ENCODE results near the gene RANBP17. TPM values are rescaled to one million over a fixed set of nuclear protein-coding genes. Genes with fewer than 3 reads are reported as not detected.
"Not testable (repeated sequence)": the region's sequence is repeated elsewhere in the genome, so short reads cannot be mapped to it uniquely, and the experiment has no call there.

RANBP17 gene
- total RNA-seq, 2 experiments from 2014 or later = not detected

- TF ChIP-seq CTCF (IDR thresholded peaks at IDR 0.05) = no peak
- Mint-ChIP-seq H3K27ac (no peak overlapping the region), H3K4me1 (ENCODE audit: low read depth) (no peaks in the 10 kb centered on the region), H3K9me3 (peaks cover 2% of the 10 kb centered on the region), H3K27me3 (no peaks in the 10 kb centered on the region), H3K4me3 (no peak overlapping the region), H3K36me3 (ENCODE audit: low read depth) (no peaks in the 10 kb centered on the region)
- no peak for DNase-seq
- CTCF ChIA-PET = no interaction called here
- ATAC-seq = no peak
- intact Hi-C loops (cut with micrococcal nuclease) = no loop called here
- POLR2A ChIA-PET = no interaction called here
Observed at GRCh38 chr5:171023508-171023907, 161.7 kb downstream of the RANBP17 start.

GRCh38 chr5:171024084-171024483 lies 162.3 kb downstream of the RANBP17 start:
- POLR2A ChIA-PET = no interaction called here
- Mint-ChIP-seq H3K4me1 (ENCODE audit: low read depth) (no peaks in the 10 kb centered on the region), H3K9me3 (peaks cover 2% of the 10 kb centered on the region), H3K4me3 (no peak overlapping the region), H3K27me3 (no peaks in the 10 kb centered on the region), H3K36me3 (ENCODE audit: low read depth) (no peaks in the 10 kb centered on the region), H3K27ac (no peak overlapping the region)
- ATAC-seq (no peak), DNase-seq (no peak)
- no peak for TF ChIP-seq CTCF (IDR thresholded peaks at IDR 0.05)
- intact Hi-C loops (cut with micrococcal nuclease) = no loop called here
- CTCF ChIA-PET = no interaction called here

GRCh38 chr5:171029401-171029800 lies 167.6 kb downstream of the RANBP17 start:
- H3K27ac Mint-ChIP-seq = no peak overlapping the region
- H3K9me3 Mint-ChIP-seq = no peaks in the 10 kb centered on the region
- no peaks in the 10 kb centered on the region for H3K4me1 Mint-ChIP-seq (ENCODE audit: low read depth)
- no peak overlapping the region for H3K4me3 Mint-ChIP-seq
- no peaks in the 10 kb centered on the region for H3K27me3 Mint-ChIP-seq
- no peak for TF ChIP-seq CTCF (IDR thresholded peaks at IDR 0.05)
- intact Hi-C loops (cut with micrococcal nuclease) = no loop called here
- H3K36me3 Mint-ChIP-seq (ENCODE audit: low read depth) = no peaks in the 10 kb centered on the region
- no peak for DNase-seq
- no peak for ATAC-seq
- ChIA-PET POLR2A (no interaction called here), CTCF (no interaction called here)

GRCh38 chr5:171031977-171032376 lies 170.2 kb downstream of the RANBP17 start:
- CTCF ChIA-PET = no interaction called here
- no peaks in the 10 kb centered on the region for H3K27me3 Mint-ChIP-seq
- no peak overlapping the region for H3K4me3 Mint-ChIP-seq
- intact Hi-C loops (cut with micrococcal nuclease) = no loop called here
- POLR2A ChIA-PET = no interaction called here
- no peak for TF ChIP-seq CTCF (IDR thresholded peaks at IDR 0.05)
- H3K36me3 Mint-ChIP-seq (ENCODE audit: low read depth) = no peaks in the 10 kb centered on the region
- DNase-seq (no peak), ATAC-seq (no peak)
- H3K4me1 Mint-ChIP-seq (ENCODE audit: low read depth) = no peaks in the 10 kb centered on the region
- no peaks in the 10 kb centered on the region for H3K9me3 Mint-ChIP-seq
- H3K27ac Mint-ChIP-seq = no peak overlapping the region

- H3K4me3 Mint-ChIP-seq = no peak overlapping the region
- H3K27ac Mint-ChIP-seq = no peak overlapping the region
- H3K9me3 Mint-ChIP-seq = no peaks in the 10 kb centered on the region
- intact Hi-C loops (cut with micrococcal nuclease) = no loop called here
- no peak for ATAC-seq
- H3K36me3 Mint-ChIP-seq (ENCODE audit: low read depth) = no peaks in the 10 kb centered on the region
- POLR2A ChIA-PET = no interaction called here
- no peak for TF ChIP-seq CTCF (IDR thresholded peaks at IDR 0.05)
- CTCF ChIA-PET = no interaction called here
- no peaks in the 10 kb centered on the region for H3K27me3 Mint-ChIP-seq
- no peak for DNase-seq
- no peaks in the 10 kb centered on the region for H3K4me1 Mint-ChIP-seq (ENCODE audit: low read depth)
Observed at GRCh38 chr5:171032435-171032973, 170.7 kb downstream of the RANBP17 start.

- POLR2A ChIA-PET = not testable (repeated sequence)
Observed at GRCh38 chr5:171041893-171042292, 180.1 kb downstream of the RANBP17 start.

More at GRCh38 chr5:171041893-171042292, 180.1 kb downstream of the RANBP17 start:
- H3K27ac Mint-ChIP-seq; H3K27me3 Mint-ChIP-seq; CTCF ChIA-PET; H3K36me3 Mint-ChIP-seq (ENCODE audit: low read depth); ATAC-seq; H3K9me3 Mint-ChIP-seq; H3K4me3 Mint-ChIP-seq; DNase-seq; intact Hi-C loops (cut with micrococcal nuclease); H3K4me1 Mint-ChIP-seq (ENCODE audit: low read depth): not testable (repeated sequence)

All from activated CD8-positive, alpha-beta T cell treated with anti-CD3 and anti-CD28 coated beads for 36 hours (primary cell).